Renal cortex interstitium (tissue), 11 donors: ENCODE results near the gene ATP5F1E. TPM values are rescaled to one million over a fixed set of nuclear protein-coding genes. Genes with fewer than 3 reads are reported as not detected.
"Not testable (repeated sequence)": the region's sequence is repeated elsewhere in the genome, so short reads cannot be mapped to it uniquely, and the experiment has no call there.

Source experiments
- DNase-seq, 11 donors: peaks; one replicate each; pipeline ENCODE4 v3.0.0-alpha.2; 2013; ENCODE audit warnings: low read depth in 9 of 11, low spot score in 4 of 11; ENCODE audit errors: extremely low read depth in 1 of 11
- polyA plus RNA-seq, 3 donors: library from polyadenylated mRNA; unstranded; fragments of 120-200 nt; gene quantifications; one replicate each; pipeline ENCODE4 v1.2.1, GENCODE V29; 2013; ENCODE audit not compliant: insufficient read length in 3 of 3

The ATP5F1E gene
- polyA plus RNA-seq, 3 donors, result 170 to 266 (median 207) TPM

DNA sequence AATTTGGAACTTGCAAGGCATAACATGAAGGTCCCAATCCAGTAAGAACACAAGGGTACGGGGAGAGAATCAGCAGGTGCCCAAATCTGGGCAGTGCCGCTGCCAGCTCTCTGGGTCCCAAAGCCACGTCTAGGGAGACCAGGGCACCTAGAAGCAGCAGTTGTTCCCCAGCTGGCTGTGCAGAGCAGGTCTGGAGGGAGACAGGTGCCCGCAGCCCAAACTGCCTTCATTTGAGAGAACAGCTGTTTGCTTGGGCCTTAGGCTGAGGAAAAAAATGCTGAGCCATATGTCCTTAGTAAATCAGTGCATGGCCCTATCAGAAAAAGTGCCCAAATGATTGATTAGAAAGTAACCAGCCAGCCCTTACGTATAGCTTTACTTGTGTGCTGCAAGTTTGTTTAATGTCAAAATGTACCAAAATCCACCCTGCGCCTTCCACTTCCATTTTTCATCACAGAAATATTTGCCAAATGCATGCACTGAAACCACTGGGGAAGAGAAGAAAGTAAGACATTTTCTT, 19.6 kb upstream of the ATP5F1E start:
- DNase-seq, result no peak

DNA sequence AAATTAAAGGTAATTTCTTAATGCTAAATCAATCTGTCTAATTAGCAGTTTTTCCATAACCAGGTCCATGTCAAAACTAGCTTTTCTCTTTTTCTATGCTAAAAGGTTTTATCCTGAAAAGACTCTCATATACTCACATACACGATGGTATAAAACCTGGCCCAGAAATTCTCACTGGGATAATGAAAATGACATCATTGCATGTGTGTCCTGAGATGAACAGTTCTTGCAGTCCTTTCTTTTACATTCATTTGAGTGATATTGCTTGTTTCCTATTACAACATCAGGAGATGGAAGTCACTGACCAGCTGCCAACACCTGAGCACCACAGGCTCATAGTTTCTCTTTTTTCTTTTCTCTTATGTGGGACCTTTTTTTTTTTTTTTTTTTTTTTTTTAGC, 18.3 kb upstream of the ATP5F1E start:
- DNase-seq, result no peak

- no peak for DNase-seq
Observed at GRCh38 chr20:59048681-59049030, 16.5 kb upstream of the ATP5F1E start.

GRCh38 chr20:59047938-59048680, 16.0 kb upstream of the ATP5F1E start:
- no peak for DNase-seq

- DNase-seq, result no peak
Observed at GRCh38 chr20:59046862-59047261, 14.7 kb upstream of the ATP5F1E start.

DNA sequence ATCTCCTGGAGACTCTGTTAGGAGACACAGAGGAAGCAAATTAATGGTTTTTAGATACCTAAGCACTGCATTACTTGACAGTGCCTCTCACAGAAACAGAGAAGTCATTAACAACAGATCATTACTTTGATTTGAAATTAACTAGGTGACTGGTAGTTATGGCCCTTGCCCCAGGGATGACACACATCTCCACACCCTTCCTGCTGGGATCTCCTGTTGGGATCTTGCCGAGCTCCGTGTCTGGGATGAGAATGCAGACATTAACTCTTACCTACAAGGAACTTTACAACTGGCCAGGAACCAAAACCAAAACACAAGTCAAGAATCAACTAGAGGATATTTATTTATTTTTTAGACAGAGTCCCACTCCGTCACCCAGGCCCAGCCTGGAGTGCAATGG, 12.7 kb upstream of the ATP5F1E start:
- DNase-seq, result no peak

- DNase-seq, result no peak
Observed at GRCh38 chr20:59044295-59044694, 12.2 kb upstream of the ATP5F1E start.

DNA sequence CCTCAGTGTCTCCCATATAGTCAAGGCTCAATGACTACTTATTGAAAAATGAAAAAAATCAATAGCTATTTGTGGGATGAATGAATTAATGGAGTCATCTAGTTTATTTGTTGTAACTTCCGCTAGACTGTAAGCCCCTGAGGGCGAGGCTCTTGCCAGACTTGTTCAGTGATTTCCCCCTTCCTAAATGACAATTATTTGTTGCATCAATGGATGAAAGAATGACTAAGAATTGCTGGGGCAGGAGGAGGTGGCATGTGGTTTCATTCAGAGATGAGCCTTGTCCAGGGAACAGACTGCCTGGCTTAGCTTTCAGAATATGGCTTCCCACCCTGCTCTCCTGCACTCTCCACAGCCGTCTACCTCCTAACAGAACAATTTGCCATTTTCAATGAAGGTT, 11.6 kb upstream of the ATP5F1E start:
- no peak for DNase-seq

DNA sequence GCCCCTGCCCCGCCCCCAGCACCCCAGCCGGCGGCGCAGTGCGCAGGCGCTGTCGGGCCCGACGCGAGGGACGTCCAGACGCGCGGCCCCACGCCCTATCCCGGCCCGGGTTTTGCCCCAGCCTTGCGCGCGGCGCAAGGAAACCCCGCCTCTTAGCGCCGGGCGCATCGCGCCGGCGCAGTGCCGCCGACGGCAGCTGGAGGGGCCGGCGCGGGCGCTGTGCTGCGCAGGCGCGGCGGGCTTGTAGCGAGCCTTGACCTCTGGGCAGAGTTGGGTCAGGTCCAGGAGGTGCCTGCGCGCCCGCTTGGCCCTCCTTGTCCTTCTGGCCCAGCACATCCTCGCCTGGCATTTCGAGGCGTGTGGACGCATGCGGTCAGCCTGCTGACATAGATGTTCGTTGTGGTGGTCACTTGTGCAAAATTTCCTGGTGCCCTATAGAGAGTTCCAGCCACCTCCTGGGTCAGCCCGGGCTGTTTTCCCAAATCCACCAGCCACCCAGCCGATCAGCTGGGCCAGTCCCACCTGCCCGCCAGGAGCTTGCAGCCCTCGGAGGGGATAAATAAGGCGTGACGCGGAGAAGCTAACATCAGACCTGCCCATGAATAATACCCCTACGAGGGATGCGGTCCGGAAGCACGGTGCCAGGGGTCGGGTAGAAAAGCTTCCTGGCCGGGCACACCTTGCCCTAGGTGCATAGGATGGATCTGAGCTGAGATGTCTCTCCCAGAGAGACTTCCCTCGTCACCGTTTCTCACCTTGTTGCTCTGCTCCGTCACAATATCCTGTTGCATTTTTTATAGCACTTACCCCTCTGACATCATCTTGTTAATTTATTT, 10.9 kb upstream of the ATP5F1E start:
- peak; percentile 74 to 91 (median 86) for DNase-seq

DNA sequence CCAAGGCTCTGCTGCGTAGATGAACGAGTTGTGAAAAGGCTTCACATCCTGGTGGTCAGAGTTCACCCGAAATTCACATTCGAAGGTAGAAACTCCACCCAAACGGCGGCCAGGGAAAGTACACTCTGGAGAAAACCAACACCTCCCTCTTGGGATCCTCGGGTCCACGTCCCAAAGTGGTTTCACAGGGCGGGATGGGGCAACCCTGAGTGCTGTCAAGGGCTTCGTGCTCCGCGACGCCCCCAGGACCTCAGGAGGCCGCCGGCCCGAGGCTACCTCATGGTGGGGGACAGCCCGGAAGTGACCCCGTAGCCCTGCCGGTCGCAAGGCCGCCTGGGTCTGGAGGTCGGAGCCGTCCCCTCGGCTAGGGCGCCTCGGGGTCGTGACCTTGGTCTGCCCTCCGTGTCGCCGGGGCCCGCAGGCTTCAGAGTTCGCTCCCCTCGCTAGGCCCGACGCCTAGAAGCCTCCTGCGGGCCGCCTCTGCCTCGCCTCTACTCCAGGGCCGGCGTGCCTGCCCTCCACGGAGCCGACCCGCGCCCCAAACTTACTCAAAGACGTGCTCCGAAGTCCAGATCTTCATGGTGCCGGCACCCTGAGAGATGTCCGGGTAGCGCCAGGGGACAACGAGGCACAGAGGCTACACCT, 10.1 kb upstream of the ATP5F1E start, which contains the start of gene PRELID3B:
Gene PRELID3B, minus strand, starts transcription at position 636 of the 645 bp plus-strand sequence. Its CDS starts 56 bp downstream, at position 580.
- no peak for DNase-seq

DNA sequence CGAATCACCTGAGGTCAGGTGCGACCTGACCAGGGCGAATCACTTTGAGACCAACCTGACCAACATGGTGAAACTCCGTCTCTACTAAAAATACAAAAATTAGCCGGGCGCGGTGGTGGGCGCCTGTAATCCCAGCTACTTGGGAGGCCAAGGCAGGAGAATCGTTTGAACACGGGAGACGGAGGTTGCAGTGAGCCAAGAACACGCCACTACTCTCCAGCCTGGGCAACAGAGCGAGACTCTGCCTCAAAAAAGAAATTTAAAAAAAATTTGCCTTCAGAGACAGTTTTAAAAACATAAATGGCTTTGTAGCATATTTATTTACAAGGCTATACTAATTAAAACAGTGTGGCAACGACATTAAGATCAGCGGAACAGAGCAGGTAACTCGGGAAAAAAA, 9.4 kb upstream of the ATP5F1E start:
- not testable (repeated sequence) for DNase-seq

GRCh38 chr20:59040667-59041066, 8.5 kb upstream of the ATP5F1E start:
- no peak for DNase-seq

GRCh38 chr20:59039233-59039632, 7.1 kb upstream of the ATP5F1E start:
- DNase-seq, result no peak

- no peak for DNase-seq
Observed at GRCh38 chr20:59037386-59037785, 5.3 kb upstream of the ATP5F1E start.

DNA sequence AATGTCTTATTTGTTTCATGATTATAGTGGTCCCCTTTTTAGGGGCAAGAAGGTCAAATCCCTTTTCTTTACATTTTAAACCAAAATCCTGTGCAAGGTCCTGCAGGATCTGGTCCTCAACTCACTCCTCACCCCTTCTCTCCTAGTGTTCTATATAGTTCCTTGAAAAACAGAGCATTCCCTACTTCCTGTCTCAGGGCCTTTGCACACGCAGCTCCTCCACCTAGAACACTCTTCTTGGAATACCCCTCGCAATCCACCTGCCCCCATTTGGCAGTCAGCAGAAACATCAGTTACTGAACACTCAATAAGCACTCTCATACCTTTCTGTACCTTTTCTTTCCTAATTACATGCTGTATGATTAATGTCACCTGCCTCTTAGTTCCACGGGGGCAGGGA, 3.2 kb upstream of the ATP5F1E start:
- no peak for DNase-seq

DNA sequence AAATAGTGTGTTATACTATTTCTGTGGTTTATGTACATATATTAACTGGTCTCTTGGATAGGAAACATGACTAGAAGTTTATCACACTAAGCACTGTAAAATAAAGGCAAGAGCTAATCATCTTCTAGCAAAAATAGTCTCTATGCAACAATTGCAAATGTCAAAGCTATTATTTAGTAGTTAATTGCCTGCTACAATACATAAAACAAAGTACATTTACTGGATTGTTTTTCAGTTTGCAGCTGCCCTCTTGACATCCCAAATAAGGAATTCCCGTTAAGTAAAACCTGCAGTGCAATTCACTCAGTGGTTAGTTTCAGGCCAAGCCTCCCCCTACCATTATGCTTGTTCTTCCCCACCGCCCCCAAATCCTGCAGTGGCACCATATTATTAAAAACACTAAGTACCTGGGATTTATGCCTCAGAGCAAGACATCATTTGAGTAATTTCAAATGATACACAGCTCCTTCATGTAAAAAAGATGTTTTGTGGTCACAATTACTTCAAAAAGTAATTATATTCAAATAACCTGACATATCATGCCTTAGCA, 1.6 kb upstream of the ATP5F1E start:
- no peak for DNase-seq

- no peak for DNase-seq
Observed at GRCh38 chr20:59033093-59033492, 958 bp upstream of the ATP5F1E start.

DNA sequence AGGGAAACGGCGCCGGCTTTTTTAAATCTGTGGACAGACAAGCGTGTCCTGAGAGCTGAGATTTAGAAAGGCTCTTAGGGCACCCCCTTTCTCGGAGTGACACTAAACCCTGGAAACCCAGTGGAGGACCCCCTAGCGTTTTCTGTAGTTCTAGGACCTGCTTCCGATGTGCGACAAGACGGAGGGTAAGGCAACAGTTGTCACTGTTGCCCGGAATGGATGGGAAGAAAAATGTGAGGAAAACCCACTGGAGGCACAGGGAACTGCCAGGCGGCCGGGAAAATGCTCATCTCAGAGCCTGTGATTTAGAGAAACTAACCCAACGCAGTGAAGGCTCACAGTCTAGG, 551 bp upstream of the ATP5F1E start:
- DNase-seq, result peak in 1 of 11 donors; percentile 29

DNA sequence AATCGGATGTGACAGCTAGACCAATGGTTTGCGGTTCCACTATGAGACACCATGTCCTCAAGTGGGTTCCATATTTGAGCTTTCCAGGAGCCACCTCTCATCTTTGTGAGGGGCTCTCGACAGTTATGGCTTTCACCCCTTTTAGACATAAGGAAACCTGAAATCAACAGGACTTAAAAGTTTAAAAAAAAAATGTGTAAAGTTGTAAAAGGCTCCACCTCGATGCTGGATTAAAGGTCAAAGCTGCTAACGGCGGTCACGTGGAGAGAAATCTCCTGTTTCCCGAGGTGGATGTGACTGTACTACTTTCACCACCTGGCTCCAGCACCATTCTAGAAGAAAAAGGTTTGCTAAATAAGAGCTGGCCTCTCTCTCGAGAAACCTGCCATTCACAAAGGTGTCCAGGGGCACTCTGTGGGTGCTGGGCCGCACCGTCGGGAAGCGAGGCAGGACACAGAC, 542 bp downstream of the ATP5F1E start:
- no peak for DNase-seq
